Measurements from ENCODE around the gene NBEA. TPM values are rescaled to one million over a fixed set of nuclear protein-coding genes. Genes with fewer than 3 reads are reported as not detected.
A peak's percentile ranks its signal among the peaks of the same experiment; 100 is the strongest.

NBEA gene
- total RNA-seq, 1 donor from 2014 or later = 0.18 TPM

DNA sequence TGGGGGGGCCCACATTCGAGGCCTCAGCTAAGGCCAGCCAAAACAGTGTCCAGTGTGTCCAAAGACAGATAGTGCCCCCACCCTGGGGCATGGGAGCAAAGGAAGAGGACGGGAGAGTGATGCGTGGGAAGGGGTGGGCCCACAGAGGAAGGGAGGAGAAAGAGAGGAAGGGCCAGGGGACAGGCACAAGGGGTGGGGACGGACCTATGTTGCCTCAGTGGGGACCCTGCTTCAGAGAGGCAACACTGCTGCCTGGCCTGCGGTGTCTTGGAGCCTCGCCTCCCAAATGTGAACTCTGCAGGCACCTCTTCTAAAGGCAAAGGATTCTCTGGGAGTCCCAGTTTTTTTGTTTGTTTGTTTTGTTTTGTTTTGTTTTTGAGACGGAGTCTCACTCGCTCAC, 764.7 kb downstream of the NBEA start:
- DNase-seq (ENCODE audit: low spot score) = no peak
- no peaks in the 10 kb centered on the region for H3K36me3 Mint-ChIP-seq (ENCODE audit: low read depth)
- no peaks in the 10 kb centered on the region for H3K4me1 Mint-ChIP-seq (ENCODE audit: low read depth)
- H3K9me3 Mint-ChIP-seq = no peaks in the 10 kb centered on the region
- H3K27me3 Mint-ChIP-seq (ENCODE audit: insufficient read depth) = no peaks in the 10 kb centered on the region
- H3K4me3 Mint-ChIP-seq = no peak overlapping the region
- no peak overlapping the region for H3K27ac Mint-ChIP-seq
- intact Hi-C loops (cut with micrococcal nuclease) = no loop called here

DNA sequence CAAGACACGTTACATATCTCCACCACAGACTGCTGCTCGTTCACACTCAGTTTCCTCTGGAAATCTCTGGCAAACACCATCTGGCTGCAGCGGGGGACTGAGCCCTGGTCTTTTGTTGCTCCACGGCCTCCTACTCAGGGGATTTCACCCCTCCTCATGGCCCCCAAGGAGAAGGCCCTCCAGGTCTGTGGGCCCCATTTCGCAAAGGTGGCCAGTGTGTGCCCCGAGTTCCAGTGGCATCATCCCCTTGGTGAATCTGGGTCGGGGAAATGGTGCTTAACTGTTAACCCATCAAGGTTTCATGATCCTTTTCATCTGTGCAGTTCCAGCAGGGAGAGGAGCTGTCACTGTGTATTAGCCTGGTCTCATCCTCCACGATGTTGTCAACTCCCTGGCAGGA, 769.8 kb downstream of the NBEA start:
- Mint-ChIP-seq H3K36me3 (ENCODE audit: low read depth) (no peaks in the 10 kb centered on the region), H3K27me3 (ENCODE audit: insufficient read depth) (no peaks in the 10 kb centered on the region), H3K4me1 (ENCODE audit: low read depth) (no peaks in the 10 kb centered on the region), H3K4me3 (no peak overlapping the region), H3K27ac (no peak overlapping the region), H3K9me3 (no peaks in the 10 kb centered on the region)
- no peak for DNase-seq (ENCODE audit: low spot score)
- intact Hi-C loops (cut with micrococcal nuclease) = no loop called here

- DNase-seq (ENCODE audit: low spot score) = no peak
- no peaks in the 10 kb centered on the region for H3K4me1 Mint-ChIP-seq (ENCODE audit: low read depth)
- H3K27ac Mint-ChIP-seq = no peak overlapping the region
- H3K4me3 Mint-ChIP-seq = no peak overlapping the region
- H3K36me3 Mint-ChIP-seq (ENCODE audit: low read depth) = no peaks in the 10 kb centered on the region
- no peaks in the 10 kb centered on the region for H3K9me3 Mint-ChIP-seq
- intact Hi-C loops (cut with micrococcal nuclease) = no loop called here
- H3K27me3 Mint-ChIP-seq (ENCODE audit: insufficient read depth) = no peaks in the 10 kb centered on the region
Observed at GRCh38 chr13:35712907-35713761, 771.1 kb downstream of the NBEA start.

GRCh38 chr13:35714121-35714520, 772.1 kb downstream of the NBEA start:
- Mint-ChIP-seq H3K4me1 (ENCODE audit: low read depth) (no peaks in the 10 kb centered on the region), H3K27ac (no peak overlapping the region), H3K27me3 (ENCODE audit: insufficient read depth) (peaks cover 2% of the 10 kb centered on the region), H3K4me3 (no peak overlapping the region), H3K9me3 (no peaks in the 10 kb centered on the region), H3K36me3 (ENCODE audit: low read depth) (no peaks in the 10 kb centered on the region)
- no peak for DNase-seq (ENCODE audit: low spot score)
- intact Hi-C loops (cut with micrococcal nuclease) = no loop called here

DNA sequence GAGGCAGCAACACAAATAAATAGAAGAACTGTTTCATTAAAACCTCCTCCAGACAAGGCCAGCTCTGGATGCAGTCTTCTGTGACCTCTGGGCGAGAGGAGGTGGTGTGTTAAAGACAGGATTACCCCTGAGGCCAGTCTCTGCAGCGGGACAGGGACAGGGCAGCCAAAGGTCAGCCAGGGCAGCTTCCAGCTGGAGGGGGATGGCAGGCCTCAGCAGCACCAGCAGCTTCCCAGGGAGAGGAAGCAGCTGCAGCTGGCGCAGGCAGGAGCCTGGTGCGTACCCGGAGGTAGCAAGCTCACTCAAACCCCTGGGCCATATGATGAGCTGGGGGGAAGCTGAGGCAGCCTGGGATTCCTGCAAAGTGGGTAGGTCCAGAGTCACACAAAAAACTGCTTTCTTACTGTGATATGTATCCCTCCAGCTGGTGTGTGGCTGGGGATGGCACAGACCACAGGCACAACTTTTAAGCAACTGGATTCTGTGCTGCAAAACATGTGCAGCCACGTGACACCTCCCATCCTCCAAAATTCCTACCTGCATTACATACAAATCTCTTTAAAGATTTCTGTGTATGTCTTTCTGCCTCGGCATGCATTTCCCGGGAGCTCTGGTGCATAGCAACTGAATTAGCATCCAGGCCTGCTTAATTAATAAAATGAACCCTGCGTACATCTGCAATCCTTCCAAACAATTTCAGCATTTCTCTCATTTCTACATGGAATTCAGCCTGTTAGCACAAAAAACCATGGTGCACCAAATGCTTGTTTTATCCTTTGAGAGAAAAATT, 772.7 kb downstream of the NBEA start:
- no peak overlapping the region for H3K4me3 Mint-ChIP-seq
- H3K27me3 Mint-ChIP-seq (ENCODE audit: insufficient read depth) = peaks cover 2% of the 10 kb centered on the region
- DNase-seq (ENCODE audit: low spot score) = no peak
- H3K4me1 Mint-ChIP-seq (ENCODE audit: low read depth) = no peaks in the 10 kb centered on the region
- intact Hi-C loops (cut with micrococcal nuclease) = no loop called here
- H3K9me3 Mint-ChIP-seq = no peaks in the 10 kb centered on the region
- H3K27ac Mint-ChIP-seq = no peak overlapping the region
- H3K36me3 Mint-ChIP-seq (ENCODE audit: low read depth) = no peaks in the 10 kb centered on the region

GRCh38 chr13:35716186-35716585, 774.1 kb downstream of the NBEA start:
- no peak overlapping the region for H3K27ac Mint-ChIP-seq
- intact Hi-C loops (cut with micrococcal nuclease) = no loop called here
- H3K36me3 Mint-ChIP-seq (ENCODE audit: low read depth) = no peaks in the 10 kb centered on the region
- no peak for DNase-seq (ENCODE audit: low spot score)
- H3K4me3 Mint-ChIP-seq = no peak overlapping the region
- H3K9me3 Mint-ChIP-seq = no peaks in the 10 kb centered on the region
- H3K4me1 Mint-ChIP-seq (ENCODE audit: low read depth) = peaks cover 8% of the 10 kb centered on the region
- peaks cover 2% of the 10 kb centered on the region for H3K27me3 Mint-ChIP-seq (ENCODE audit: insufficient read depth)

DNA sequence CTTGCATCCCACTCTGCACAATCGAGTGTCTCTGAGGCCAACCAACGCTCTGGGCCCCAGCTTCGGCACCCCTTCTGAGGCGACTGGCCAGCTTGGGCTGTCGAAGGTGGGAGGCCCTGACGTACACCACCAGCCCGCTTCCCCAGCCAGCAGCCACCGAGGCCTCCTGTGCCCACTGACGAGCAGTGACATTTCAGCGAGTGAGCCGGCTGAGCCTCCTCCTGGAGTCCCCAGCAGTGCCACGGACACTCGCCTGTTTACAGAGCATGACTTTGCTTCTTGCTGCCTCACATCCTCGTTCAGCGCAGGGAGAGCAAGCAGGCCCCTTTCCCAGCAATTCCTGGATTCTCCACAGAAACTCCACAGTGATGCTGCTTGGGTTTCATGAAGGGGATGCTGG, 774.7 kb downstream of the NBEA start:
- intact Hi-C loops (cut with micrococcal nuclease) = no loop called here
- DNase-seq (ENCODE audit: low spot score) = no peak
- Mint-ChIP-seq H3K9me3 (no peaks in the 10 kb centered on the region), H3K4me1 (ENCODE audit: low read depth) (peaks cover 8% of the 10 kb centered on the region), H3K36me3 (ENCODE audit: low read depth) (no peaks in the 10 kb centered on the region), H3K27me3 (ENCODE audit: insufficient read depth) (peaks cover 2% of the 10 kb centered on the region), H3K27ac (no peak overlapping the region), H3K4me3 (no peak overlapping the region)

DNA sequence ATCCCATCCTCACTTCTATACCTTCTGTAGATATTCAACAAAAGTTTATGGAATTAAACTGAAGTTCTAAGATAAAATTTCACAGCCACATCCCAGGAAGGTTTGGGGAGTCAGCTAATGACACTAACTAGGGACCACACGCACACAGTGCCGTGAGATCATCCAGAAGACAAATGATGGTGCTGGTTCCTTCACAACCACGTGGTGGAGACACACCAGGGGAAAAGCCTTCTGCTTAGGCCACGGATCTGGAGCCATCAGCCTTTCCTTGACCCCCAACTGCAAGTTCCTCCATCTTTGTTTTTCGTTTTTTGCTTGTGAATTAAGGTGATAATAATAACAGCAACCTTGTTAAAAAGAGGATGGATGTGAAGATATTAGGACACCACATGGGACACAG, 776.0 kb downstream of the NBEA start:
- H3K27ac Mint-ChIP-seq = no peak overlapping the region
- DNase-seq (ENCODE audit: low spot score) = no peak
- intact Hi-C loops (cut with micrococcal nuclease) = no loop called here
- peaks cover 8% of the 10 kb centered on the region for H3K4me1 Mint-ChIP-seq (ENCODE audit: low read depth)
- H3K36me3 Mint-ChIP-seq (ENCODE audit: low read depth) = no peaks in the 10 kb centered on the region
- peaks cover 6% of the 10 kb centered on the region for H3K27me3 Mint-ChIP-seq (ENCODE audit: insufficient read depth)
- no peak overlapping the region for H3K4me3 Mint-ChIP-seq
- H3K9me3 Mint-ChIP-seq = no peaks in the 10 kb centered on the region

- no peaks in the 10 kb centered on the region for H3K9me3 Mint-ChIP-seq
- DNase-seq (ENCODE audit: low spot score) = no peak
- peaks cover 10% of the 10 kb centered on the region for H3K27me3 Mint-ChIP-seq (ENCODE audit: insufficient read depth)
- intact Hi-C loops (cut with micrococcal nuclease) = loop anchor here (2.0 kb wide), 1 partner anchor 89 kb away; no protein-coding TSS in a partner anchor
- no peak overlapping the region for H3K27ac Mint-ChIP-seq
- H3K4me3 Mint-ChIP-seq = no peak overlapping the region
- peaks cover 8% of the 10 kb centered on the region for H3K4me1 Mint-ChIP-seq (ENCODE audit: low read depth)
- no peaks in the 10 kb centered on the region for H3K36me3 Mint-ChIP-seq (ENCODE audit: low read depth)
Observed at GRCh38 chr13:35720290-35720689, 778.2 kb downstream of the NBEA start.

DNA sequence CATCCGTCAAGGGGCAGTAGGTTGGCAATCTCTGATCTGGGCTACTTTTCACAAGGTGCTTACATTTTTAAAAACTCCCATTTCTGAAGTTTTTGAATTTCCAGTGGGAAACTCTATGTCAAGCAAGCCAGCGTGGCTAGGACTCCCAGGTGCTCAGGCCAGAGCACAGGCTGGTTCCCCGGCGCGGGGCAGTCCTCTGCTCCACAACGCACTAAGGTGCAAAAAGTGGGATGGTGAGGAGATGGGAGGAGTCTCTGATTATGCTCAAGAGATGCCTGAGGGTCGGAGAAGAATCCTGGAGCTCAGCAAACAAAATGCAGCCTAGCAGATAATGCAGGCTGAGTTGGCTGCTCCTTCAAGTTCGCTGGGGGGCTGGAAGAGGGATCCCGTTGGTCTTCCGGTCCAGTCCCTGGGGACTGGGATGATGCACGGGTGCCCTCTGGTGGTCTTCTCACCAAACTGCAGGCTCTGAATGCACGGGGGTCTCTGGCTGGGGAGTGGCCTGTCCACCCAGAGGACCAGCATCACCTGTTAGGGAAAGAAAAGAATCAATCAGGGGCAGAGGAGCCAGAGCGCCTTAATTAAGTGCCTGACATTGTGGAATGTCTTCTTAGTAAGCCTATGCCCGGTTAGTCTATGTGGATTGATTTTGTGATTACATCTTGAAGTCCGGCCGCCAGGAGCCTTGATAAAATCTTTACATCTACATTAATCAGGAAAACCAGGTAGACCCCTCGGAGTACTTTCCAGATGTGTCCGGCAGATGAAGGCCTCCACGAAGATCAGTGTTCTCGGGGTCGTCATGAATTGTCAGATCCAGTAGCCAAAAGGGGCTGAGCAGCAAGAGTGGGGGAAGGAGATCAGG, 778.9 kb downstream of the NBEA start:
- DNase-seq (ENCODE audit: low spot score) = peak; percentile 1
- peaks cover 8% of the 10 kb centered on the region for H3K4me1 Mint-ChIP-seq (ENCODE audit: low read depth)

More for the DNA sequence above, 778.9 kb downstream of the NBEA start:
- H3K27me3 Mint-ChIP-seq (ENCODE audit: insufficient read depth) = peaks cover 10% of the 10 kb centered on the region
- H3K36me3 Mint-ChIP-seq (ENCODE audit: low read depth) = no peaks in the 10 kb centered on the region
- intact Hi-C loops (cut with micrococcal nuclease) = loop anchor here (2.0 kb wide), 1 partner anchor 90 kb away; no protein-coding TSS in a partner anchor
- H3K4me3 Mint-ChIP-seq = no peak overlapping the region
- no peaks in the 10 kb centered on the region for H3K9me3 Mint-ChIP-seq
- no peak overlapping the region for H3K27ac Mint-ChIP-seq
